Right lobe of liver (tissue), 6 donors: ENCODE data around the gene SRPK3. TPM values are rescaled to one million over a fixed set of nuclear protein-coding genes. Genes with fewer than 3 reads are reported as not detected.

Experiments
- ATAC-seq, 4 donors: fragments of 200-7000 bp; cut with Tn5 transposase; one replicate each; pipeline ENCODE4 v1.9.1; 2020; ENCODE audit warnings: mild to moderate bottlenecking in 4 of 4, moderate library complexity in 4 of 4
- DNase-seq, 3 donors: peaks; one replicate each; pipeline ENCODE4 v3.0.0-alpha.2; 2020
- H3K27ac ChIP-seq, 3 donors: fragments of 200-600 bp; one replicate each; pipeline ENCODE4 v1.8.0; 2022
- H3K27me3 ChIP-seq, 2 donors: fragments of 200-600 bp; one replicate each; pipeline ENCODE4 v1.8.0; 2022
- H3K36me3 ChIP-seq, 4 donors: fragments of 200-600 bp; sonication (generic) in 1 of 4; one replicate each; pipeline versions ENCODE4 v1.5.1 to v1.8.0; 2017 to 2022; ENCODE audit warnings: control low read depth in 1 of 4
- H3K4me1 ChIP-seq, 4 donors: fragments of 200-600 bp; sonication (generic) in 1 of 4; one replicate each; pipeline versions ENCODE4 v1.5.1 to v1.8.0; 2017 to 2022; ENCODE audit warnings: control low read depth in 1 of 4
- H3K4me3 ChIP-seq, 3 donors: fragments of 200-600 bp; one replicate each; pipeline ENCODE4 v1.8.0; 2022
- H3K9me3 ChIP-seq, 4 donors: fragments of 200-600 bp; sonication (generic) in 1 of 4; one replicate each; pipeline versions ENCODE4 v1.5.1 to v1.8.0; 2017 to 2022; ENCODE audit warnings: control low read depth in 1 of 4
- POLR2A ChIP-seq: fragments of 450-650 bp; IDR thresholded peaks from one replicate; pipeline ENCODE4 v1.6.1; 2017; ENCODE audit warnings: antibody characterized with exemption, mild to moderate bottlenecking
- WGBS: methylation state at CpG from one replicate; pipeline ENCODE4 v1.1.6; 2018; ENCODE audit warnings: low coverage, low lambda C conversion rate; ENCODE audit not compliant: insufficient coverage; ENCODE audit errors: missing lambda C conversion rate; 5-methylcytosine and 5-hydroxymethylcytosine counted together
- intact Hi-C, 2 donors: fragments of 100-400 bp; cut with DNase I; formaldehyde crosslinking; loops; one replicate each; pipeline versions ENCODE4 v1.11.2 to v1.14.1; 2022
- total RNA-seq, 6 experiments: library from RNA; depleted of rRNA in 2 of 6; stranded (reverse); fragments of >200 nt in 2 of 6; fragmentation: NEBNext Ultra II Directional in 3 of 6; extraction: Animal tissue kit (Norgen Biotek cat#: 25700) in 3 of 6; gene quantifications; one replicate each; pipeline versions ENCODE4 v1.1.0 to v1.2.4, GENCODE V29; 2016 to 2023
- TF ChIP-seq, protein P1 (sequence below), 4 donors: fragments of 200-600 bp in 3 of 4; fragments of 450-650 bp in 1 of 4; IDR thresholded peaks; one replicate each; pipeline versions ENCODE4 v1.5.1 to v1.8.0; 2016 to 2022; ENCODE audit warnings: antibody characterized with exemption in 4 of 4, mild to moderate bottlenecking in 2 of 4
- donor health status: DM: no; HTN: yes; CAD: no.
- donor health status: DM: no; HTN: no; CAD: no.
- donor health status: DM: no; HTN: no; CAD: no.
- donor health status: DM: no; HTN: yes; CAD: no.
- donor health status: DM: no; HTN: yes; CAD: no.

SRPK3 gene
- total RNA-seq, 6 experiments from 2014 or later = not detected

DNA sequence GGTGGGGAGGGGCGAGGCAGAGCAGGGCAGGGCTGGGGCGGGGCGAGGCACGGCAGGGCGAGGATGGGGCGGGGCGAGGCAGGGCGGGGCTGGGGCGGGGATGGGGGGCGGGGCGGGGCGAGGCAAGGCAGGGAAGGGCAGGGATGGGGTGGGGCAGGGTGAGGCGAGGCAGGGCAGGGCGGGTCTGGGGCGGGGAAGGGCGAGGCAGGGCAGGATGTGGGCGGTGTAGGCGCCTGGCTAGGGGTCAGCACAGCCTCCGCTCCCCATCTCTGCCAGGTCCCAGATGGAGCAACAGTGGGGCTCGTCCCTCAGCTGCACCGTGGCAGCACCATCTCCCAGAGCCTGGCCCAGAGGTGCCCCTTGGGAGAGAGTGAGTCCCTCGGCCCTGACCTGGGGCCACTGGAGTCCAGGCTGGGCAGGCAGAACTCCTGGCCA lies 4.2 kb upstream of the SRPK3 start:
- H3K27me3 ChIP-seq = no peaks in the 10 kb centered on the region
- no peaks in the 10 kb centered on the region for H3K36me3 ChIP-seq
- 79% methylated on average over 8 of the region's 22 CpGs for WGBS
- no peaks in the 10 kb centered on the region for H3K9me3 ChIP-seq
- peak in 2 of 3 donors; percentile 10 to 49 for DNase-seq
- no peak overlapping the region for H3K27ac ChIP-seq
- H3K4me3 ChIP-seq = no peak overlapping the region
- no peaks in the 10 kb centered on the region for H3K4me1 ChIP-seq
- no peak for TF ChIP-seq POLR2A
- TF ChIP-seq, protein P1, sequence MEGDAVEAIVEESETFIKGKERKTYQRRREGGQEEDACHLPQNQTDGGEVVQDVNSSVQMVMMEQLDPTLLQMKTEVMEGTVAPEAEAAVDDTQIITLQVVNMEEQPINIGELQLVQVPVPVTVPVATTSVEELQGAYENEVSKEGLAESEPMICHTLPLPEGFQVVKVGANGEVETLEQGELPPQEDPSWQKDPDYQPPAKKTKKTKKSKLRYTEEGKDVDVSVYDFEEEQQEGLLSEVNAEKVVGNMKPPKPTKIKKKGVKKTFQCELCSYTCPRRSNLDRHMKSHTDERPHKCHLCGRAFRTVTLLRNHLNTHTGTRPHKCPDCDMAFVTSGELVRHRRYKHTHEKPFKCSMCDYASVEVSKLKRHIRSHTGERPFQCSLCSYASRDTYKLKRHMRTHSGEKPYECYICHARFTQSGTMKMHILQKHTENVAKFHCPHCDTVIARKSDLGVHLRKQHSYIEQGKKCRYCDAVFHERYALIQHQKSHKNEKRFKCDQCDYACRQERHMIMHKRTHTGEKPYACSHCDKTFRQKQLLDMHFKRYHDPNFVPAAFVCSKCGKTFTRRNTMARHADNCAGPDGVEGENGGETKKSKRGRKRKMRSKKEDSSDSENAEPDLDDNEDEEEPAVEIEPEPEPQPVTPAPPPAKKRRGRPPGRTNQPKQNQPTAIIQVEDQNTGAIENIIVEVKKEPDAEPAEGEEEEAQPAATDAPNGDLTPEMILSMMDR (IDR thresholded peaks at IDR 0.05) = no peak
- ATAC-seq = no peak
- intact Hi-C loops = no loop called here

DNA sequence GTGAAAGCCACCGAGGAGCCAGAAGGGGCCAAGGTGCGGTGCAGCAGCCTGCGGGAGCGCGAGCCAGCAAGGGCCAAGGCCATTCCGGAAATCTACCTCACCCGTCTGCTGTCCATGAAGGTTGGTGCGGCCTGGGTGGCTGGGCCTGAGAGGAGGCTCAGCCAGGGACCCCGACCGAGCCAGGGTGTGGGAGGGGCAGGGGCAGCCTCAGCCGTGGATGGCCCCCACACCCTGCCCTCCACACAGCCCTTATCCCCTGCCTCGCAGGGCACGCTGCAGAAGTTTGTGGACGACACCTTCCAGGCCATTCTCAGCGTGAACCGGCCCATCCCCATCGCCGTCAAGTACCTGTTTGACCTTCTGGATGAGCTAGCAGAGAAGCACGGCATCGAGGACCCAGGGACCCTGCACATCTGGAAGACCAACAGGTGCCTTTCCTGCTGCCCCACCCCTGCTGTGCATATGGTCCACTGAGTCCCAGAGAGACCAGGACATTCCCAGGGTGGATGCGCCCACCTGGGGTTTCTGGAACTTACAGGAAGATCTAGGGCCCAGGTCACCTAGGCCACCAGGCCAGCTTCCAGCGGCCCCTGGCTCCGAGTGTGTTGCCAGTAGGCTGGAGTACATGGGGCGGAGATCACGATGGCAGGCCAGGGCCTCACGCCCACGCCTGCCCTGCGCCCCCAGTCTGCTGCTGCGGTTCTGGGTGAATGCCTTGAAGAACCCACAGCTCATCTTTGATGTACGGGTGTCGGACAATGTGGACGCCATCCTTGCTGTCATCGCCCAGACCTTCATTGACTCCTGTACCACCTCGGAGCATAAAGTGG lies 3.4 kb upstream of the SRPK3 start:
- no peak overlapping the region for H3K4me3 ChIP-seq
- DNase-seq (peak in 2 of 3 donors; percentile 16 to 30), ATAC-seq (no peak)
- no peaks in the 10 kb centered on the region for H3K36me3 ChIP-seq
- WGBS = 62% methylated on average over 2 of the region's 34 CpGs
- H3K27ac ChIP-seq = no peak overlapping the region
- no peaks in the 10 kb centered on the region for H3K27me3 ChIP-seq
- no peak for TF ChIP-seq POLR2A
- TF ChIP-seq, protein P1 (IDR thresholded peaks at IDR 0.05) = no peak
- intact Hi-C loops = no loop called here
- H3K9me3 ChIP-seq = no peaks in the 10 kb centered on the region
- no peaks in the 10 kb centered on the region for H3K4me1 ChIP-seq

DNA sequence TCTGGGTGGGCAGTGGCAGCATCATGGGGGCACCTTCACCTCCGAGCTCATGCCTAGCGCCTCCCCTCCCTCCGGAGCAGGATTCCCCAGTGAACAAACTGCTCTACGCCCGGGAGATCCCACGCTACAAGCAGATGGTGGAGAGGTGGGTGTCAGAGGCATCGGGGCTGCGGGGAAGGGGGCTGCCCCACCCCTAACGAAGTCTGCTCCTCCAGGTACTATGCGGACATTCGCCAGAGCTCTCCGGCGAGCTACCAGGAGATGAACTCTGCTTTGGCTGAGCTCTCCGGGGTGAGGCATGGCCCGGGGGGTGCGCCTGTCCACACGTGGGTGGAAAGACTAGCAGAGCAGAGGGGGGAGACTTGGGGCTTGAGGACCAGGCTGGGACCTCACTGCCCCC lies 2.7 kb upstream of the SRPK3 start:
- no peak overlapping the region for H3K27ac ChIP-seq
- intact Hi-C loops = no loop called here
- WGBS = no CpG with 5 or more reads among the region's 17 CpGs
- no peak overlapping the region for H3K4me3 ChIP-seq
- ATAC-seq (no peak), DNase-seq (peak in 1 of 3 donors; percentile 51)
- no peaks in the 10 kb centered on the region for H3K9me3 ChIP-seq
- H3K4me1 ChIP-seq = no peaks in the 10 kb centered on the region
- TF ChIP-seq, protein P1 (IDR thresholded peaks at IDR 0.05) = no peak
- no peaks in the 10 kb centered on the region for H3K27me3 ChIP-seq
- H3K36me3 ChIP-seq = no peaks in the 10 kb centered on the region

DNA sequence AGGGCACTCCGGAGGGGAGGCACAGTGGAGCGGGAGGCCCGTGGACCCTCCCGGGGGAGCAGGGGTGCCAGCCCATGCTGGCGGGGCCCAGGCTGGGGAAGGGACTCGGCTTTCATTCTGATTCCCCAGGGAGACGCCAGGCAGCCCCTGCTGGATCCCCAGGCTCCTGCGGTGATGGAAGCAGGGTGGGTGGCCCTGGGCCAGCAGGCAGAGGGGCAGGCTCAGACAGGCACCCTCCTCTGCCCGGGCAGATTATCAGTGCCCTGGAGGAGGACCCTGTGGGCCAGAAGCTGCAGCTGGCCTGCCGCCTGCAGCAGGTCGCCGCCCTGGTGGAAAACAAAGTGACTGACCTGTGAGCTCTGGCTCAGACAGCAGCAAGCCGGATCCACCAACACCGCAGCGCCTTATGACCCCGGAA lies 2.1 kb upstream of the SRPK3 start:
- no peak for TF ChIP-seq POLR2A
- TF ChIP-seq, protein P1 (IDR thresholded peaks at IDR 0.05) = peak in 2 of 4 donors; percentile 29 to 45
- DNase-seq (peak in 1 of 3 donors; percentile 58), ATAC-seq (peak; percentile 59 to 74 (median 65))
- Histone ChIP-seq H3K4me3 (no peak overlapping the region), H3K9me3 (no peaks in the 10 kb centered on the region), H3K27me3 (no peaks in the 10 kb centered on the region), H3K27ac (no peak overlapping the region), H3K36me3 (no peaks in the 10 kb centered on the region), H3K4me1 (no peaks in the 10 kb centered on the region)
- no CpG with 5 or more reads among the region's 16 CpGs for WGBS
- intact Hi-C loops = no loop called here
